K562 (cell line): Measurements from ENCODE around the gene RNU6-9. TPM values are rescaled to one million over a fixed set of nuclear protein-coding genes. Genes with fewer than 3 reads are reported as not detected.

Source experiments
- ATAC-seq: fragments of 200-7000 bp; cut with Tn5 transposase; 3 replicates; pipeline ENCODE4 v1.9.1; 2020; ENCODE audit warnings: moderate library complexity
- BruUV-seq: library from RNA; stranded (reverse); fragments of 400-500 nt; replicated peaks from 2 replicates; lab custom pipeline; 2021; lab: Mats Ljungman, UMichigan
- CTCF ChIA-PET: fragments of 300-600 bp; formaldehyde crosslinking; extraction: SDS; loops from one replicate; lab custom pipeline; 2021; ENCODE audit warnings: low intra/inter-chr PET ratio; lab: Yijun Ruan, JAX
- POLR2A ChIA-PET: fragments of 300-600, 350-650 bp; sonication (Branson Sonifier 250); formaldehyde crosslinking; extraction: SDS; loops from one replicate; lab custom pipeline; 2021; ENCODE audit warnings: antibody characterized with exemption, inconsistent platforms; lab: Yijun Ruan, JAX
- DNase-seq, 4 experiments: peaks; one replicate each; pipeline versions ENCODE4 v3.0.0 to v3.0.0-alpha.2; 2011 to 2018; ENCODE audit warnings: low spot score in 3 of 4, mixed read lengths in 3 of 4; ENCODE audit errors: extremely low read depth in 1 of 4
- FAIRE-seq: peaks from 2 replicates; lab custom pipeline; 2011; peaks lifted over from hg19 to GRCh38; lab: Jason Lieb, UNC
- H2AFZ ChIP-seq: 2 replicates; pipeline ENCODE4 v1.6.0; 2011; ENCODE audit warnings: low read depth, low read length, control low read depth, inconsistent platforms
- H3K27ac ChIP-seq: fragments of 200-600 bp; 3 replicates; pipeline ENCODE4 v1.8.0; 2011; ENCODE audit warnings: low read depth, mild to moderate bottlenecking, control low read depth, inconsistent platforms, low read length, moderate library complexity, mixed read lengths; ENCODE audit errors: extremely low read depth
- H3K27me3 ChIP-seq, 2 experiments: fragments of 300-600 bp in 1 of 2; 2 replicates in 1 of 2; 3 replicates in 1 of 2; pipeline versions ENCODE4 v1.6.0 to v1.8.0; 2011; ENCODE audit warnings: inconsistent platforms in 2 of 2, low read length in 2 of 2, mild to moderate bottlenecking in 1 of 2, mixed read lengths in 1 of 2, moderate library complexity in 1 of 2; ENCODE audit not compliant: control insufficient read depth in 2 of 2, insufficient read depth in 2 of 2
- H3K36me3 ChIP-seq: fragments of 300-600 bp; 3 replicates; pipeline ENCODE4 v1.8.0; 2011; ENCODE audit warnings: mild to moderate bottlenecking, low read length, inconsistent platforms; ENCODE audit not compliant: control insufficient read depth, insufficient read depth
- H3K4me1 ChIP-seq, 2 experiments: fragments of 200-600 bp in 1 of 2; replicated peaks in 1 of 2; 2 replicates in 1 of 2; 3 replicates in 1 of 2; pipeline versions ENCODE4 v1.5.1 to v1.8.0; 2011; ENCODE audit warnings: inconsistent platforms in 2 of 2, low read length in 2 of 2, mild to moderate bottlenecking in 1 of 2, mixed read lengths in 1 of 2, moderate library complexity in 1 of 2; ENCODE audit not compliant: control insufficient read depth in 2 of 2, insufficient read depth in 2 of 2
- H3K4me2 ChIP-seq: 2 replicates; pipeline ENCODE4 v1.6.1; 2011; ENCODE audit warnings: low read length, control low read depth, inconsistent platforms, mixed read lengths; ENCODE audit not compliant: insufficient read depth
- H3K4me3 ChIP-seq: fragments of 200-600 bp; sonication (generic), shearing (Covaris generic); 2 replicates; pipeline ENCODE4 v1.5.1; 2016; ENCODE audit warnings: control low read depth, inconsistent platforms
- H3K79me2 ChIP-seq: fragments of 200-600 bp; 3 replicates; pipeline ENCODE4 v1.8.0; 2011; ENCODE audit warnings: low read length, inconsistent platforms; ENCODE audit not compliant: control insufficient read depth, insufficient read depth
- H3K9ac ChIP-seq, 2 experiments: 2 replicates each; pipeline versions ENCODE4 v1.6.0 to v1.6.1; 2011; ENCODE audit warnings: low read depth in 2 of 2, low read length in 2 of 2, control low read depth in 1 of 2, inconsistent platforms in 1 of 2, mild to moderate bottlenecking in 1 of 2, mixed read lengths in 1 of 2; ENCODE audit not compliant: insufficient read depth in 1 of 2
- H3K9me1 ChIP-seq: one replicate; pipeline ENCODE4 v1.6.0; 2011; ENCODE audit warnings: inconsistent platforms, mild to moderate bottlenecking, low read length, moderate library complexity; ENCODE audit not compliant: control insufficient read depth, insufficient read depth
- H3K9me3 ChIP-seq: replicated peaks from 2 replicates; pipeline ENCODE4 v1.5.1; 2011; ENCODE audit warnings: low read depth, low read length, inconsistent platforms; ENCODE audit not compliant: control insufficient read depth, insufficient read depth
- H4K20me1 ChIP-seq: replicated peaks from 2 replicates; pipeline ENCODE4 v1.6.1; 2011; ENCODE audit warnings: low read length, inconsistent platforms, mixed read lengths; ENCODE audit not compliant: control insufficient read depth, insufficient read depth
- HNRNPL ChIP-seq: fragments of 200-400 bp; formaldehyde crosslinking; IDR thresholded peaks from 2 replicates; pipeline ENCODE4 v1.6.1; 2017; ENCODE audit warnings: low read depth, mild to moderate bottlenecking, low read length
- PCBP2 ChIP-seq: fragments of 200-400 bp; formaldehyde crosslinking; IDR thresholded peaks from 2 replicates; pipeline ENCODE4 v1.6.1; 2018; ENCODE audit warnings: low read length, low read depth, mild to moderate bottlenecking, moderate library complexity; ENCODE audit not compliant: poor library complexity, severe bottlenecking
- PHB ChIP-seq: fragments of 250-450 bp; sonication (Bioruptor Pico); IDR thresholded peaks from 2 replicates; pipeline ENCODE4 v1.5.0; 2021
- RBFOX2 ChIP-seq: fragments of 200-400 bp; formaldehyde crosslinking; IDR thresholded peaks from 2 replicates; pipeline ENCODE4 v1.6.1; 2017; ENCODE audit warnings: low read depth, mild to moderate bottlenecking, low read length, moderate library complexity
- RERE ChIP-seq: sonication (generic); formaldehyde crosslinking; IDR thresholded peaks from 2 replicates; pipeline ENCODE4 v1.8.0; 2023; ENCODE audit warnings: missing genetic modification reagents, mild to moderate bottlenecking, borderline replicate concordance
- ZBTB33 ChIP-seq: sonication (generic); formaldehyde crosslinking; IDR thresholded peaks from 2 replicates; pipeline ENCODE4 v1.8.1; 2023; ENCODE audit warnings: mild to moderate bottlenecking, missing genetic modification reagents
- ZNF282 ChIP-seq: sonication (generic); formaldehyde crosslinking; IDR thresholded peaks from 2 replicates; pipeline ENCODE4 v1.8.1; 2023; ENCODE audit warnings: missing genetic modification reagents
- WGBS: fragments of 100-300 bp; shearing (Covaris generic); methylation state at CpG from one replicate; pipeline ENCODE4 v1.1.6; 2016; ENCODE audit warnings: low coverage, mixed read lengths; ENCODE audit not compliant: insufficient coverage; ENCODE audit errors: missing lambda C conversion rate; 5-methylcytosine and 5-hydroxymethylcytosine counted together
- in situ Hi-C: fragments of 300-500 bp; cut with MboI; formaldehyde crosslinking; loops from 4 replicates; pipeline ENCODE4 v1.15.0; 2018; ENCODE audit warnings: inconsistent platforms, mixed read lengths
- intact Hi-C: fragments of 100-400 bp; cut with micrococcal nuclease; formaldehyde crosslinking; loops from 2 replicates; pipeline ENCODE4 v1.14.2; 2022
- polyA plus RNA-seq, 8 experiments: library from polyadenylated mRNA; depleted of rRNA in 4 of 8; stranded (reverse) in 5 of 8; unstranded in 3 of 8; fragments of >200 nt; fragmentation: Nextera tagmentation in 2 of 8; fragmentation: Illumina TruSeq in 1 of 8; extraction: Ambion mirVana in 2 of 8; extraction: Trizol in 1 of 8; gene quantifications; 2 replicates each; pipeline versions ENCODE4 v1.2.1 to v1.2.3, GENCODE V29; 2011 to 2014; ENCODE audit warnings: inconsistent platforms in 1 of 8, missing spikeins in 1 of 8
- total RNA-seq, 7 experiments: library from RNA; depleted of rRNA in 6 of 7; stranded (reverse); fragments of >200 nt in 6 of 7; fragmentation: Illumina TruSeq in 2 of 7; extraction: Trizol in 2 of 7; gene quantifications; 2 replicates each; pipeline versions ENCODE4 v1.2.1 to v1.2.3, GENCODE V29; 2011 to 2021; ENCODE audit warnings: low replicate concordance in 1 of 7

RNU6-9 gene
- total and polyA plus RNA-seq, 9 of the 15 experiments (the other 6 are each of a cell fraction or from before 2014, with no cell fraction given): not detected

DNA sequence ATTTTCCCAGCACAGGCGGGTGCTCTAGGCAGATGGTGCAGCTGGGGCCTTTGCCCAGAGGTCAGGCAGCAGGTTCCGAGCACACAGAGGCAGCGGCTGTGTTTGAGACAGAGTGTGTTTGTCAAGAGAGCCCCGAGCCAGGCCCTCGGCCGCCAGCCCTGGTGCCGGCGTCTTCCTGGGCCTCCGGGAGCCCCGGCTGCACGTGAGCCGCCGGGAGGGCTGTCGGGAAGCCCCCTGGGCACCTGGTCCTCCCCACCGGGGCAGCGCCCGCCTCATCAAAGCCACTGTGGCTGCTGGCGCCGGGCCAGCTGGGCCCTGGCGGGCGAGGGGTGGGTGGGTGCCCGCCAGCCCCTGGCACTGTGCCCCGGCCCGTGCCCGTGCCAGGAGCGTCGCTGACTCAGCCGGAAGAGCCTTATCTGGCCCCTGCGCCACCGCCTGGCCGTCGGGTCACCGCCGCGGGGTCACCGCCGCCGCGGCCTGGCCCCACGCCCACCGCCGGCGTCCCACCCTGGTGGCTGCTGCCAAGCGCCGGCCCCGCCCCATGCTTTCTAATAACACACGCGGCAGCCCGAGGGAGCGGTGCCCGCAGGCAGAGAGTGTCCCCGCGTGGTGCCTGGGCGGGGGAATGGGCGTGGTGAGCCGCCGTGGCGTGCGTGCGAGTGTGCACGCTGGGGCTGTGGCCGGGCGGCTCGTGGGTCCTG lies 47.5 kb downstream of the RNU6-9 start:
- no TSS peak for BruUV-seq
- TF ChIP-seq RBFOX2 (0 out of 2 replicates have a peak, but pooled peaks have one; percentile 27), HNRNPL (peak; percentile 89; the same call in 1 of the 2 replicates), ZNF282 (no peak), ZBTB33 (CRISPR knock-in tag) (peak; percentile 18; the same call in 1 of the 2 replicates), PCBP2 (no peak), PHB (CRISPR knock-in tag) (no peak), RERE (CRISPR knock-in tag) (no peak)
- WGBS: 93% methylated on average over 23 of the region's 64 CpGs
- no peak overlapping the region for H2AFZ ChIP-seq
- peaks cover 27% of the 10 kb centered on the region for H4K20me1 ChIP-seq
- H3K9me1 ChIP-seq: peaks cover 10% of the 10 kb centered on the region
- in situ Hi-C loops (no loop called here), intact Hi-C loops (no loop called here)
- H3K27ac ChIP-seq: no peak overlapping the region
- ChIA-PET CTCF (no interaction called here), POLR2A (interaction anchor here (1.8 kb wide), 1 partner anchor 21 kb away, joined by 4 read pairs; no protein-coding TSS in a partner anchor)
- DNase-seq: no peak
- H3K36me3 ChIP-seq: peaks cover 74% of the 10 kb centered on the region; the same call in 2 of the 3 replicates
- peaks cover 13 to 64% of the 10 kb centered on the region in 2 experiments for H3K4me1 ChIP-seq
- no peak overlapping the region for H3K4me3 ChIP-seq
- H3K79me2 ChIP-seq: peaks cover 85% of the 10 kb centered on the region
- H3K9ac ChIP-seq: no peak overlapping the region
- H3K4me2 ChIP-seq: no peak overlapping the region
- no peak for FAIRE-seq
- H3K9me3 ChIP-seq: no peaks in the 10 kb centered on the region
- no peak for ATAC-seq
- no peaks in the 10 kb centered on the region for H3K27me3 ChIP-seq
